GM20431 (cell line): ENCODE measurements around the gene SLC36A4.
"Not testable (repeated sequence)": the region's sequence is repeated elsewhere in the genome, so short reads cannot be mapped to it uniquely, and the experiment has no call there.

ENCODE experiments used
- in situ Hi-C: fragments of 300-500 bp; cut with MseI, MboI; formaldehyde crosslinking; loops from one replicate; pipeline ENCODE4 v1.15.0; 2020; ENCODE audit warnings: low sequenced_read_pairs; ENCODE audit not compliant: unreplicated experiment

Gene SLC36A4

DNA sequence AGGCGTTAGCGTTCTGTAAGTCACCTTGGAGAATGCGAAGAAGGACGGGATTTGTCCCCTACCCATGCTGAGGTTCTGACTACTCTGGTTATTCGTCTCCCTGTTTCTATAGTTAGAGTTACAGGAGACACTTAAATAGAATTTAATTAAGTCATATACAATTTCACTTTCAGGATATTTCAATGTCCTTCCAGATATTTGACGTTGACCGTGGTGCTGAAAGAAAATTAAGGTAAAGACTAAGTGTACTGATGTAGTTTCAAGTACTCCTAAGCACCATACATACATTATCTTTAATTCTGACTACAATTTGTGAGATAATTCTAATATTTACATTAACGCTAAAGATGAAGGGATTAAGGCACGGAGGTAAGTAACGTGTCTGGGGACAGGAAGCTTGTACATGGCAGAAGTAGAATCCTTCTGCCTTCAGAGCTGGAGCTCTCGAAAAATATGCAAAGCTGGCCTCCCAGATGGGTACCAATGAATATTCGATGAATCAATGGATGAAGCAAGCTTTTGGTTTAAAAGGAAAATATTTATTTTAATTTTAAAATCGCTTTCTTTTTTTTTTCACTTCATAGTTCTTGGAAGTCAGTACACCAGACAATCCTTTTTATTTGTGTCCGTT lies 539 bp upstream of the SLC36A4 start:
- in situ Hi-C loops = no loop called here

DNA sequence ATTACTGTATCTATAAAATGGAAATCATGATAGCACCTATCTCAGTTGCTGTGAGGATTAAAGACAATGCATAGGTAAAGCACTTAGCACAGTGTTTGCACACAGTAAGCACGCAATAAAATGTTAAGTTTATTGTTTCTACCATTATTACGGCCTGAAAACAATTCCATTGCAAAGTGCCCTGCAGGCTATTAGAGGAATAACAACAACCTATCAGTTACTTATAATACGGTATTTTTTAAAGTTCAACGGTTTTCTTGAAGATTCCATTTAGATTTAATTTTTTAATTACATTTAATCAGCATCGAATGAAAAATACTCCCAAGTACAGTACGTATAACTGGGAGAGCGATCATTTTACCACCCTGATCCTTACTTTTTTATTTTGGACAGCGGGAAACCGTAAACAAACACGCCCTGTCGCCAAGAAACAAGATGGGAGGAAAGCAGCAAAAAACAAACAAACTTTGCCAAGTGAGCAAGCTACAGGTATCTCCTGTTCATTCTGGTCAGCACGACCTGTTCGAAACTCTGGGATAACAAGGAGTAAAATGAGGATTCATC lies 893 bp downstream of the SLC36A4 start:
- in situ Hi-C loops = no loop called here

DNA sequence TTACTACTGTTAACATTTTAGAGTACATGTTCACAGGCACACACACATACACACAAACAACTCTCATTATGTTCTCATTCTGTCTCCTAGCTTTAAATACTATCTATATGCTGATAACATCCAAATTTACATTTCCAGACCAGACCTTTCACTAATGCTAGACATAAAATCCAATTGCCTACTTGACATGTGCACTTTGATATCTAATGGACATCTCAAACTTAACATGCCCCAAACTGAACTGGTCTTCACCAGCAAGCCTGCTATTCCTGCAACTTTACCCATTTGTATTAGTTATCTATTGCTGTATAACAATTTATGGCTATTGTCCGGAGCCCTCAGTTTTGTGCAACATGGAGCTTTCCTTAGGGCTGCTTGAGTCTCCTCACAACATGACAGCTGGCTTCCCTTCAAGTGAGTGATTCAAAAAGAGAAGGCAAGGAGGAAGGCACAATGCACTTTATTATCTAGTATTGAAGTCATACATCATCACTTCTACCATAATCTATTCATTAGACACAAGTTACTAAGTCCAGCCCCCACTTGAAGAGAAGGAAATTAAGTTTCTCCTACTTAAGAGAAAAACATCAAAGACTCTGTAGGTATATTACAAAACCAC lies 3.0 kb downstream of the SLC36A4 start:
- in situ Hi-C loops = no loop called here

DNA sequence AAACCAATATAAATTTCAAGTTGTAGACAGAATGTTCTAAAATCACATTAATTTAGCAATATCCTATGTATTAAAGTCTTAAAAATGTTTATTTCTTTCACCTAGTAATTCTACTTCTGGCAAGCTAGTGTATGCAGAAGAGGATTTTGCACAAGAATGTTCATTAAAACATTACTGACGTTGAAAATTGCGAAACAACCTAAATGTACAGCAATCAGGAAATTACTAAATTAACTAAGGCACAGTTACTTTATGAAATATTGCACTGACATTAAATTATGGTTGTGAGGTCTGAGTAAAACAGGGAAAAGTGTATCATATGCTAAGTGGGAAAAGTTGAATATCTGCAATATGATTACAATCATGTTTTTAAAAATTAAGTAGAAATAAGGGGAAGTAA lies 4.1 kb downstream of the SLC36A4 start:
- in situ Hi-C loops = no loop called here

DNA sequence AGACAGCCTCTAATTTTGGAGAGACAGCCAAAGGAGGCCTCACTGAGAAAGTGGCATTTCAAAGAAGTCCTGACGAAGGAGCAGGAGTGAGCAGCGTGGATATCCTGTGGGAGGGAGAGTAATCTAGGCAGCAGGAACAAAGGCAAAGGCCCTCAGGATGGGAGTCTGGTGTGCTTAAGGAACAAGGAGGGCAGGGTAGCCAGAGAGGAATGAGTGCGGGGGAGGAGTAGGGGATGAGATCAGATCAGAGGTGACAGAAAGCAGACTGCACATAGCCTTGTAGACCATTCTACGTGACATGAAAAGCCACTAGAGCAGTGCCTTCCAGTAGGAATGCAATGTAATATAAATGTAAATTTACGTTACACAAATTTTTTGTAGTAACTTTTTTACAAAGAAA lies 5.6 kb downstream of the SLC36A4 start:
- in situ Hi-C loops = no loop called here

DNA sequence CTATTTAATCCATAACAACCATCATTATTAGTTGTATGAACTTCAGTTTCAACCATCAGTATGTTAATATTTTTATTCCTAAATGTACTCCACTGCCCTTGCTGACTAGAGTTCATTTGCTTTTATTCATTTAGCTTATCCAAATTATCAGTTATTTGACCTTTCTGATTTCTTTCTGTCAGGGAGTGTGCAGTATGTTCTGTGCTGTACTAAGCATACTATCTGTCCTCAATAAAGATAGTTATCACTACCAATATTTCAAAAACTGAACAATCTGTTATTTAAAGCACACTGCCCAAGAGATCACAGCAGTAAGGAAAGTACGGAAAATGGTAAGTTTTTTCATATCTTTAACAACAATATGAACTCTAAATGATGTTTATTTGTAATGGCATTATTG lies 8.3 kb downstream of the SLC36A4 start:
- in situ Hi-C loops = no loop called here

DNA sequence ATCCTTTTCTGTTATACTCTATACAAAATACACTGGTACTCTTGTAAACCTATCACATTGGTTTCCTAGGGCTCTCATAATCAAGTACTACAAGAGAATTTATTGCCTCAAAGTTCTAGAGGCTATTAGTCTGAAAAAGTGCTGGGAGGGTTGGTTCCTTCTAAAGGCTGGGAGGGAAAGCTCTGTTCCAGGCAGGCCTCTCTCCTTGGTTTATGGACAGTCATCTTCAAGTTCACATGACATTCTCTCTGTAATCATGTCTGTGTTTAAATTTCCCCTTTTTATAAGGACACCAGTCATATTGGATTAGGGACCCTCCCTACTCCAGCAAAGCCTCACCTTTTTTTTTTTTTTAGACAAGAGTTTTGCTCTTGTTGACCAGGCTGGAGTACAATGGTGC lies 9.1 kb downstream of the SLC36A4 start:
- in situ Hi-C loops = no loop called here

DNA sequence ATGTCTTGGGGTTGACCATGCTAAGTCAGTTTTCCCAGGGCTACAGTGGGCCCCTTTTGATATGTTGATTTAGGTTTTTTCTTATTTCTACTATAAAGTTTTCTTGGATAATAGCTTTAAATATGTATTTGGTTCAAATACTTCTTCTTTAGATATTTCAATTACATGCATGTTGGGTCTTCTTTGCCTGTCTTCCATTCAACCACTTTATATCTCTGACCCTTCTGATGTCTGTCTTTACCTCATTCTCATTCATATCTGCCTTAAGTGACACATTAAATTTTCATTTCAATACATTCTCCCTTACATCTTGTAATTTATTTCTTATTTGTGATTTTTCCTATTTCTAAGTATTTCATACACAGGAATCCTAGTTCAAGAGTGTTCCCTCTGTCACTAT lies 10.5 kb downstream of the SLC36A4 start:
- in situ Hi-C loops = no loop called here

DNA sequence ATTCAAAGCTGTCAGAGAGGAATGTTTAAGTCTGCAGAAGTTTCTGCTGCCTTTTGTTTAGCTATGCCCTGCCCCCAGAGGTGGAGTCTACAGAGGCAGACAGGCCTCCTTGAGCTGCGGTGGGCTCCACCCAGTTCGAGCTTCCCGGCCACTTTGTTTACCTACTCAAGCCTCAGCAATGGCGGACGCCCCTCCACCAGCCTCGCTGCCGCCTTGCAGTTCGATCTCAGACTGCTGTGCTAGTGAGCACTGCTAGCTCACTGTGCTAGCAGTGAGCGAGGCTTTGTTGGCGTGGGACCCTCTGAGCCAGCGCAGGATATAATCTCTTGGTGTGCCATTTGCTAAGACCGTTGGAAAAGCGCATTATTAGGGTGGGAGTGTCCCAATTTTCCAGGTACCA lies 19.9 kb downstream of the SLC36A4 start:
- in situ Hi-C loops = not testable (repeated sequence)

DNA sequence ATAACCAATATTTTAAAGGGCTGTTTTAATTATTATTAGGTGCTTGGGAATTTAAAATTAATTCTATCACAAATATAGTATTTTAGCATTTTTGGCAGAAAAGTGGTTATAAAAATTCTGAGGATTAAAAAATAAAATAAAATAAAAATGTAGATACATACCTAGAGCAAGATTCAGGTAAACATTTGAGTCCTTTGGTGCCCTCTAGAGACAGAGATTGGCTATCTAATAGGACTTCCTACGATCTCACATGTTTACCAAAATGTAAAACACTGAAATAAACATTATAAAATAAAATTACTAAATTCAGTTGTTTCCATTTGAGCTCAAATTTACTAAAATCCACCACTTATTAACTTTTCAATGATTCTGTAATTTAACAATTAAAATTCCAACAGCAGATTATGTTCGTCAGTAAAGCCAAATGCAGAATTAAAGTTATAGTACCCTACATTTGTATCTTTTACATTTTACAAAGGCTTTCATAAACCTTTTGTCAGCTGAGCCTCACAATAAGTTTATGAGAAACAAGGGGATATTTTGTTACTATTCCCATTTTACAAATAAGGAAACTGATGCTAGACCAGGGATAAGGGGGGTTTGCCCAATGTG lies 27.7 kb downstream of the SLC36A4 start:
- in situ Hi-C loops = no loop called here

DNA sequence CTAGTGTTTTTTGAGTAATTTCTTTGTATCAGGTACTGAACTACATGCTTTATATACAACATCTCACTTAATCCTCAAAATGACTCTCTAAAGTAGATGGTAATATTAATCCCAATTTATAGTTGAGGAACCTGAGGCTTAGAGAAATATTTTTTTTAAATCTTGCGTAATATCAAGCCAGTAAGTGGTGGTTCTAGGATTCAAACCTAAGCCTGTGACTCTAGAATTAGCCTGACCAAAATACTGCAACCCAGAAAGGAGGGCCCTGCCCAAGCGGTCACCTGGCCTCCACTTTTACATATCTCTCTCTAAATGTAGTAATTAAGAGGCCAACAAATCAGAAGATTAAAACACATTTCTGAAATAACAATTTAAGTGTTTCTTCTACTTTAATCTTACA lies 28.6 kb downstream of the SLC36A4 start:
- in situ Hi-C loops = no loop called here

DNA sequence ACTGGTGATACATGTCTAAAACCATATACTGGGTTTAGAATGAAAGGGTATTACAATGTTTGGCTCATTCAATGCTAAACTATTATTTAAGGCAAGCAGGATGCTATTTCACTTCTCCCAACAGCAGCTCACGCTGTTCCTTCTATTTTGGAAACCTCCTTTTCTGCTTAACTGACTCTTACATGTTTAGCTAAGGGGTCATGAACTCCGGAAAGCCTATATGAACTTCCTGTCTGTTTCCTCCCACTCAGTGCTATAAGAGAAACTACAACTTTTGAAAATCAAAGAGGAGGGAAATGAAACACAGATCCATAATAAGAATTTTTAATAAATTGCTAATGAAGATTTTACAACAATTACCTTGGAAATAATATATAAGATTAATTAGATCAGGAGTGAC lies 30.9 kb downstream of the SLC36A4 start:
- in situ Hi-C loops = no loop called here

DNA sequence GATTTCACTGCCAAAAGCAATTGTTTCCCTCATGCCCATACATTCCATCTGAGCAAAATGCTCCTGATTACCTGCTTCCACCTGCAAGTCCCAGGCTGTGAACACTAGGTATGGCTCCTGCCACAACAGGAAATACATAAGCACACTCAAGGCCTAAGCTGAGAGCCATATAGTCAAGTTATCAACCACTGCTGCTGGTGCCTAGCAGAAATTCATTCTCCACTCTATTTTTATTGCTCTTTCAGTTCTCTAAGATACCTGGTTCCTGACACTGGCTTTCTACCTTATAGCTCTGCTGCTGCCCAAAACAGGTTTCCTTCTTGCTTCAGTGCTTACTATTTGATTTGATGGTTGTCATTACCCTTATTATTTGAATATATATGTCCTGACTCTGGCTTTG lies 31.6 kb downstream of the SLC36A4 start:
- in situ Hi-C loops = no loop called here

DNA sequence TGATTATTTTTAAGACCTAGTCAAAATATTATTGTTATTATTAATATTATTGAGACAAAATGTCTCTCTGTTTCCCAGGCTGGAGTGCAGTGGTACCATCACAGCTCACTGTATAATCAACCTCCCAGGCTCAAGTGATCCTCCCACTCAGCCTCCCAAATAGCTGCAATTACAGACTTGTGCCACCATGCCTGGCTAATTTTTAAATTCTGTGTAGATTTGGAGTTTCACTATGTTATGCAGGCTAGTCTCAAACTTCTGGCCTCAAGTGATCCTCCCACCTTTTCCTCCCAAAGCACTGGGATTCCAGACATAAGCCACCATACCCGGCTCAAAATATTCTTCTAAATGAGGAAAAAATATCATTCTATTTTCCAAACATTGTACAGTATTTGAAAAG lies 37.0 kb downstream of the SLC36A4 start:
- in situ Hi-C loops = no loop called here

DNA sequence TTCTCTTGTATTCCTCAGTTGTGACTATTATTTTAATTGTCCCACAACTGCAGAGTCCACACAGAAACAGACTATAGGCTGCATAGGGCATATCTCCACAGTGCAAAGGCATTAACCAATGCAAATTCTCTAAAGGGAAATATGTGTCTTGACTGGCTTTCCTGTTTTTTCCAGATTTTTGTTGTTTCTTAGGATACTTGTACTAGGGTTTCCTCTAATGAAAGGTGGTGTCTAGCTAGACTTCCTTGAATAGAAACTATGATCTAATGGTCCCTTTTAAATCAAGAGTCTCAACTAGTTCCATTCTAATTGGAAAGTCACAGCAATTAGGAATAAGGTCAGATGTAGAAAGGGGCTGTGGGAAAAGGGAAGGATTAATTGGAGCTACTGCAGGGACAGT lies 37.6 kb downstream of the SLC36A4 start:
- in situ Hi-C loops = no loop called here

DNA sequence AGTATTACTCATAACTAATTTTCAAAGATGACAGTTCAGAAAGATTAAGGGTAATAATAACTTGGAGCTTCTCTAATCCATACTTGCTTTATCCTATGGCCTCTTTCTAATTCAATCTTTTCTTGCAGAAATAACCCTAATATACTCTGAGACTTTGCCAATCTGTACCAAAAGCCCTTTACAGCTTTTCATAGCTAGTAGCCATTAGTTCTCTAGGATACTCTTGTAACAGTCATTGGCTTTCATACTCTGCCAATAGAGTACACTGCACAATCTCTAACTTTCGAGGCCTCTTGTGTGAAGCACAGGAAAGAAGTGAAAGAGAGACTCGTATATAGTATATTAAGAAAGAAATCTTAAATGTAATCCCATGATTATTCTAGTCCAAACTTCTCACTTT lies 38.1 kb downstream of the SLC36A4 start:
- in situ Hi-C loops = no loop called here

DNA sequence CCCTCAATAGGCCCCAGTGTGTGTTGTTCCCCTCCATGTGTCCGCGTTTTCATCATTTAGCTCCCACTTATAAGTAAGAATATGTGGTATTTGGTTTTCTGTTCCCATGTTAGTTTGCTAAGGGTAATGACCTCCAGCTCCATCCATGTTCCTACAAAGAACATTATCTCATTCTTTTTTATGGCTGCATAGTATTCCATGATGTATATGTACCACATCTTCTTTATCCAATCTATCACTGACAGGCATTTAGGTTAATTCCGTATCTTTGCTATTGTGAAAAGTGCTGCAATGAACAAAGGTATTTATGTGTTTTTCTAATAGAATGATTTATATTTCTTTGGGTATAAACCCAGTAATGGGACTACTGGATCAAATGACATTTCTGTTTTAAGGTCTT lies 42.1 kb downstream of the SLC36A4 start:
- in situ Hi-C loops = no loop called here

DNA sequence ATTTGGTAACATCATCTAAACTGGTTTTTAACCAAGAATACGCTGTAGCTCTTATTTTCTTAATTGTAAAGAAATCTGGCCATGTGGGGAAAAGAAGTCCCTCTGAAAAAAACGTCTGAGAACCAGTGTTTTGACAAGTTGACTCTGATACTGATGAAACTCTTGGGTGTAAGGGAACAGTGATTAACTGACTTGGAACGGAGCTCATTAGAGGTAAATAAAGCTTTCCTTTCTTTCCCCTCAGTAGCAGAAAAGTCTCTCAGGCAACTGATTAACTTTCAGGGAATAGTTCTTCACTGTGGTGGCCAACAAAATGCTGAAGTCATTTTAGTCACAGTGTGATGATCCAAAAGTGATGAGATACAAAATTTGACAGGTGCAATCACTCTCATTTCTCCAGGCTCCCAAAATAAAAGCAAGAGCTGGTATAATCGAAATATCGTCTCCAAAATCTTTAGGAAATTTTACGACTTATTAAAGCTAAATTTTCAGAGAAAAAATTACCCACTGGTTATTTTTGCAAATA lies 52.3 kb downstream of the SLC36A4 start:
- in situ Hi-C loops = no loop called here

DNA sequence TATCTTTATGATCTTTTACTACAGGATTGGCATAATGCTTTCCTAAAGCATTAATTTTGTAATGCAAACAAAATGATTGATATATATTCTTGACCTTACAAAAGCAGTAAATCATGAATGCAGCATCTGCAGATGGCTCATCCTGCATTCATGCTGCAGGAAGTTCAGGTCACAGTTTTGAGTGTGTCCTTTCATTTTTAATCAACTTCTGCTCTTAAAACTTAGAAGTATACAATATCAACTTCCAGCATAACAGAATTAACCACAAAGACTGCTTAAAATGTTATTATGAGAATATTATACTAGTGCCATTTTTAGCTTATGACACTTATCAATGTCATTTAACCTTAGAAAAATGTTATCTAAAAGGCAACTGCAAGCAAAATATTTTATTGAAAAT lies 54.0 kb downstream of the SLC36A4 start:
- in situ Hi-C loops = no loop called here

DNA sequence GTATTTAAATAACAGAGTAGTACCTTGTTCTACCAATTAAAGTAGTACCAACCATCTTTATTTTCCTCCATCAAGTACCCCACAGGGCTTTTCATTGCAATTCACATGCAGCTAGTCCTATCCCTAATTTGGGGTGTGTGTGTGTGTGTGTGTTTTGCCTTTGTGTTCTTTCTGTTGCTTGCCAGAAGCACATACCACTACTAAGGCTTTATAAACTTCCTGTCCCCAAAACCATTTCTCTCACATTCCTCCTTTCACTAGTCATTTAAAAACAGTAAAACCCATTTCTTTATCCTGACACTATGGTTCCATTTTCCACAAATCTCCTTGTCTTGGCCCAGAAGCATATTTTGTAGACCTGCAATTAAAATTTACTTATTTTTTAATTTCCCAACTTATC lies 54.6 kb downstream of the SLC36A4 start:
- in situ Hi-C loops = no loop called here

DNA sequence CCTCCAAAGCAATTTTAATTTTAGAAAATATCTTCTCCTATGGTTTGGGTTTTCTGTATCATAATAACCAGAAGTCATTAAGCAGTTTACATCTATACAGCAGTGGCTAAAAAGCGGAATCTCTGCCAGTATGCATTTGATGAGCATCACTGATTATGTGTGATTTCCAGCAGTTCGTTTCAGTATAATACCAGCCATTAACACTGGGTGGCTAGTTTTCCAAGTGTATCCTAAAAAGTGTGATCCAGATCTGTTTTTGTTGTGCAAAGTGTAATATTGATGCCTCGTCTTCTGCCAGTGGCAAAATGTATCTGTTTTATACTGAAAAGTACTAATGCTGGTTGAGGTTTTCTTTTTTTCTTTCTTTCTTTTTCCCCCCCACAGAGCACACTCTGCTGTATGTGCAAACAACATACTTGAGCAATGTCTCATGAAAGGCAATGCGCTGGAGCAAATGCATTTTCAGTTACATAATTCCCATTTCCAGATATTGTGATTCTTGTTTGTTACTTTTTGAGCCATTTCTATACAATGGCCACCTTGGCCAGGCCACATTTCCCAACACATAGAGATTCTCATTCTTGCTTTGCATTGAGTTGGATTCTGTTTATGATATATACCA lies 64.2 kb downstream of the SLC36A4 start:
- in situ Hi-C loops = no loop called here
